ENCODE results near the gene ARID4B.
"Not testable (repeated sequence)": the region's sequence is repeated elsewhere in the genome, so short reads cannot be mapped to it uniquely, and the experiment has no call there.

The ARID4B gene

GRCh38 chr1:235160957-235161684 is 166.9 kb downstream of the ARID4B start, which contains the start of gene RBM34:
Gene RBM34 (minus strand): TSS chr1:235161250. CDS start chr1:235161226, 24 bp downstream.
- peak within 1 kb of the TSS; percentile 89 for H3K4me3 ChIP-seq (ENCODE audit: low read depth, low read length)
- TF ChIP-seq CTCF (IDR thresholded peaks at IDR 0.05; ENCODE audit: low read depth, low read length) = no peak

- H3K4me3 ChIP-seq (ENCODE audit: low read depth, low read length) = peak overlapping the region; percentile 89
- TF ChIP-seq CTCF (IDR thresholded peaks at IDR 0.05; ENCODE audit: low read depth, low read length) = no peak
Measured at GRCh38 chr1:235160383-235160956, 167.5 kb downstream of the ARID4B start.

GRCh38 chr1:235159930-235160329 is 168.0 kb downstream of the ARID4B start:
- peak overlapping the region; percentile 89 for H3K4me3 ChIP-seq (ENCODE audit: low read depth, low read length)

GRCh38 chr1:235159284-235159683 is 168.7 kb downstream of the ARID4B start:
- H3K4me3 ChIP-seq (ENCODE audit: low read depth, low read length) = not testable (repeated sequence)

GRCh38 chr1:235158680-235159079 is 169.3 kb downstream of the ARID4B start:
- TF ChIP-seq CTCF (IDR thresholded peaks at IDR 0.05; ENCODE audit: low read depth, low read length) = no peak
- H3K4me3 ChIP-seq (ENCODE audit: low read depth, low read length) = no peak overlapping the region

GRCh38 chr1:235157150-235157549 is 170.8 kb downstream of the ARID4B start:
- no peak for TF ChIP-seq CTCF (IDR thresholded peaks at IDR 0.05; ENCODE audit: low read depth, low read length)
- no peak overlapping the region for H3K4me3 ChIP-seq (ENCODE audit: low read depth, low read length)

- H3K4me3 ChIP-seq (ENCODE audit: low read depth, low read length) = no peak overlapping the region
Measured at GRCh38 chr1:235156740-235157139, 171.2 kb downstream of the ARID4B start.

More at GRCh38 chr1:235156740-235157139, 171.2 kb downstream of the ARID4B start:
- no peak for TF ChIP-seq CTCF (IDR thresholded peaks at IDR 0.05; ENCODE audit: low read depth, low read length)

All from WI38 (cell line).